HEK293 (cell line): ENCODE measurements around the gene ANP32B.

Experiments used
- BCL11A ChIP-seq: fragments of 450-650 bp; formaldehyde crosslinking; IDR thresholded peaks from 2 replicates; pipeline ENCODE4 v1.5.1; 2016; ENCODE audit warnings: low read depth, missing biosample characterization, missing genetic modification characterization
- ZNF146 ChIP-seq: fragments of 450-650 bp; formaldehyde crosslinking; IDR thresholded peaks from 2 replicates; pipeline ENCODE4 v1.5.1; 2016; ENCODE audit warnings: missing biosample characterization, missing genetic modification characterization
- ZNF174 ChIP-seq: fragments of 450-650 bp; formaldehyde crosslinking; IDR thresholded peaks from 2 replicates; pipeline ENCODE4 v1.5.0; 2017; ENCODE audit warnings: missing biosample characterization, mild to moderate bottlenecking, missing genetic modification characterization
- ZNF175 ChIP-seq: fragments of 450-650 bp; formaldehyde crosslinking; IDR thresholded peaks from 2 replicates; pipeline ENCODE4 v1.5.1; 2016; ENCODE audit warnings: missing biosample characterization, missing genetic modification characterization
- ZNF544 ChIP-seq: fragments of 450-650 bp; formaldehyde crosslinking; IDR thresholded peaks from 2 replicates; pipeline ENCODE4 v1.5.0; 2017; ENCODE audit warnings: missing biosample characterization, missing genetic modification characterization
- TF ChIP-seq, protein P1 (sequence below): fragments of 450-650 bp; formaldehyde crosslinking; IDR thresholded peaks from 2 replicates; pipeline ENCODE4 v1.5.1; 2016; ENCODE audit warnings: missing biosample characterization, missing genetic modification characterization
- TF ChIP-seq, protein P2 (sequence below): fragments of 450-650 bp; formaldehyde crosslinking; IDR thresholded peaks from 2 replicates; pipeline ENCODE4 v1.5.1; 2016; ENCODE audit warnings: missing biosample characterization, missing genetic modification characterization

DNA sequence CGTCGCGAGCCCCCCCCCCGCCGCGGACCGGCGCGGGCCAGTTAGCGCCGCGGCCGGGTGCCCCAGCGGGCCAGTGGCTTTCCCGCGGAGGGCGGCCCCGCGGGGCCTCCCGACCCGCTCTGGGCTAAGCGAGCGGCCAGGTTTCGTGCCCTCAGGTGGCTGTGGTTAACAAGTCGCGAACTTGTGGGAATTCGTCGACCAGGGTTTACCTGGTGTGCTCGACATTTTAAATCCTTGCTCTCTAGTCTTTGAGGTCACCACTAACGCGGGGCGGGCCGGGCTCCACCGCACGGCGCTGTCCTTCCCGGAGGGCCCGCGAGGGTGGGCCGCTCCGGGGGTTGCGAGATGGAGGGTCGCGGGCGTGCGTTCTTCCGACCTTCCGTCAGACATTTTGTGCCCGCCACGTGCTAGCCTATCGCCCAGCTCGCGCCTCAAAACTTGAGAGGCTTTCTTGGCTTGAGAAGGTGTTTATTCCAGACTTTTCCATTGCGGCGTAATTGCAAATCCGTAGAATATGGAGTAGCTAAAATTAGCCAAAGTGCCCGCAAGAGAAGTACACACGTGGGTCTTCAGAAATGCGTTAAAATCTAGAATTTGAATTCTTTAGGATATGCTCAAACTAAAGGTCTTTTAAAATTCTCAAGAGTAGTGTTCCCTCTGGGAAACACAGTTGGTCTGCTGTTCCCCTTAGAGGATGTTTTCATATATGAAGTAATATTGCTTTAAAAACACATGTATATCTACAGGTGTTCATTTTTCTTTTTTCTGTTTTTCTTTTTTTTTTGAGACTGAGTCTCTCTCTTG lies 2.1 kb downstream of the ANP32B start:
- TF ChIP-seq, protein P1, sequence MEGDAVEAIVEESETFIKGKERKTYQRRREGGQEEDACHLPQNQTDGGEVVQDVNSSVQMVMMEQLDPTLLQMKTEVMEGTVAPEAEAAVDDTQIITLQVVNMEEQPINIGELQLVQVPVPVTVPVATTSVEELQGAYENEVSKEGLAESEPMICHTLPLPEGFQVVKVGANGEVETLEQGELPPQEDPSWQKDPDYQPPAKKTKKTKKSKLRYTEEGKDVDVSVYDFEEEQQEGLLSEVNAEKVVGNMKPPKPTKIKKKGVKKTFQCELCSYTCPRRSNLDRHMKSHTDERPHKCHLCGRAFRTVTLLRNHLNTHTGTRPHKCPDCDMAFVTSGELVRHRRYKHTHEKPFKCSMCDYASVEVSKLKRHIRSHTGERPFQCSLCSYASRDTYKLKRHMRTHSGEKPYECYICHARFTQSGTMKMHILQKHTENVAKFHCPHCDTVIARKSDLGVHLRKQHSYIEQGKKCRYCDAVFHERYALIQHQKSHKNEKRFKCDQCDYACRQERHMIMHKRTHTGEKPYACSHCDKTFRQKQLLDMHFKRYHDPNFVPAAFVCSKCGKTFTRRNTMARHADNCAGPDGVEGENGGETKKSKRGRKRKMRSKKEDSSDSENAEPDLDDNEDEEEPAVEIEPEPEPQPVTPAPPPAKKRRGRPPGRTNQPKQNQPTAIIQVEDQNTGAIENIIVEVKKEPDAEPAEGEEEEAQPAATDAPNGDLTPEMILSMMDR (tag by site-specific recombination), result 0 out of 2 replicates have a peak, but pooled peaks have one; percentile 7
- no peak for TF ChIP-seq ZNF544 (tag by site-specific recombination)
- TF ChIP-seq ZNF146 (tag by site-specific recombination), result no peak
- no peak for TF ChIP-seq ZNF174
- TF ChIP-seq ZNF175 (tag by site-specific recombination), result no peak
- TF ChIP-seq BCL11A, result no peak
- TF ChIP-seq, protein P2, sequence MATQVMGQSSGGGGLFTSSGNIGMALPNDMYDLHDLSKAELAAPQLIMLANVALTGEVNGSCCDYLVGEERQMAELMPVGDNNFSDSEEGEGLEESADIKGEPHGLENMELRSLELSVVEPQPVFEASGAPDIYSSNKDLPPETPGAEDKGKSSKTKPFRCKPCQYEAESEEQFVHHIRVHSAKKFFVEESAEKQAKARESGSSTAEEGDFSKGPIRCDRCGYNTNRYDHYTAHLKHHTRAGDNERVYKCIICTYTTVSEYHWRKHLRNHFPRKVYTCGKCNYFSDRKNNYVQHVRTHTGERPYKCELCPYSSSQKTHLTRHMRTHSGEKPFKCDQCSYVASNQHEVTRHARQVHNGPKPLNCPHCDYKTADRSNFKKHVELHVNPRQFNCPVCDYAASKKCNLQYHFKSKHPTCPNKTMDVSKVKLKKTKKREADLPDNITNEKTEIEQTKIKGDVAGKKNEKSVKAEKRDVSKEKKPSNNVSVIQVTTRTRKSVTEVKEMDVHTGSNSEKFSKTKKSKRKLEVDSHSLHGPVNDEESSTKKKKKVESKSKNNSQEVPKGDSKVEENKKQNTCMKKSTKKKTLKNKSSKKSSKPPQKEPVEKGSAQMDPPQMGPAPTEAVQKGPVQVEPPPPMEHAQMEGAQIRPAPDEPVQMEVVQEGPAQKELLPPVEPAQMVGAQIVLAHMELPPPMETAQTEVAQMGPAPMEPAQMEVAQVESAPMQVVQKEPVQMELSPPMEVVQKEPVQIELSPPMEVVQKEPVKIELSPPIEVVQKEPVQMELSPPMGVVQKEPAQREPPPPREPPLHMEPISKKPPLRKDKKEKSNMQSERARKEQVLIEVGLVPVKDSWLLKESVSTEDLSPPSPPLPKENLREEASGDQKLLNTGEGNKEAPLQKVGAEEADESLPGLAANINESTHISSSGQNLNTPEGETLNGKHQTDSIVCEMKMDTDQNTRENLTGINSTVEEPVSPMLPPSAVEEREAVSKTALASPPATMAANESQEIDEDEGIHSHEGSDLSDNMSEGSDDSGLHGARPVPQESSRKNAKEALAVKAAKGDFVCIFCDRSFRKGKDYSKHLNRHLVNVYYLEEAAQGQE (tag by site-specific recombination), result 0 out of 2 replicates have a peak, but pooled peaks have one; percentile 16
